Activated CD4-positive, CD25-positive, alpha-beta regulatory T cell treated with anti-CD3 and anti-CD28 coated beads, Interleukin-2, amount 50 U/mL, for 72 hours (primary cell): ENCODE results near the gene SERPINB7.
A peak's percentile ranks its signal among the peaks of the same experiment; 100 is the strongest.

Experiments
- DNase-seq: peaks from one replicate; pipeline ENCODE4 v3.0.0; 2021

SERPINB7 gene

DNA sequence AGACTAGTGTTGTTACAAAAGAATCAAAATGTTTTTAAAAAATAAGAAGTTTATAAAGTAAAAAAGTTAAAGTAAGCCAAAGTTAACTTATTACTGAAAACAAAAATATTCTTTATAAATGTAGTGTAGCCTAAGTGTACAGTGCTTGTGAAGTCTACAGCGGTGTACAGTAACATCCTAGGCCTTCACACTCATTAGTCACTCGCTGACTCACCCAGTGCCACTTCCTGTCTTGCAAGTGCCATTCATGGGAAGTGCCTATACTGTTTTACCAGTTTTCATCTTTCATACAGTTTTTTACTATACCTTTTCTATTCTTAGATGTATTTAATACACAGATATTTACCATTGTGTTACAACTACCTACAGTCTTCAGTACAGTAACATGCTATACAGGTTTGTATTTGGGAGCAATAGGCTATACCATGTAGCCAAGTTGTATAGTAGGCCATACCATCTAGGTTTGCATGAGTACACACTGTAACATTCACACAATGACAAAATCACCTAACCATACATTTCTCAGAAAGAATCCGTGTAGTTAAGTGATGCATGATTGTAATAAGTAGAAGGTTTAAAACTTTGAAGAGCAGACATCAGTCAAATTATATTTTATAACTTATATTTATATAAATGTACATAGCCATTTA lies 13.4 kb downstream of the SERPINB7 start:
- DNase-seq: no peak

DNA sequence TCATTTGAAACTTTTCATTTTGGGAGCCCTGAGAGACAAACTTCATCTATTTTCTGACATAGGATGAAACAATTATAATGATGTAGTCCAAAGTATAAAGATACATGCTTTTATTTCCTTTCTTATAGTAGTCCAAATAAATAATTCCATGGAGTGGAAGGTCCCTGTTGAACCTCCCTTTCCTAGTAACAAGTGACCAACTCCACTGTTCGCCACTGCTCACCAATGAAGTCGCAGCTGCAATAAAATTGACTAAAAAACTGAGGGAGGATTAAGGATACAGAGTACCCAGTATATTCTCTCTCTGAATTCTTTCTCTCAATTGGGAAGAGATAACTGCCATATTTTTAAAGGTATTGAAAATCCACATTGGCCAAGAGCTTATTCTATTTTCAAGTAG lies 14.1 kb downstream of the SERPINB7 start:
- DNase-seq: no peak

DNA sequence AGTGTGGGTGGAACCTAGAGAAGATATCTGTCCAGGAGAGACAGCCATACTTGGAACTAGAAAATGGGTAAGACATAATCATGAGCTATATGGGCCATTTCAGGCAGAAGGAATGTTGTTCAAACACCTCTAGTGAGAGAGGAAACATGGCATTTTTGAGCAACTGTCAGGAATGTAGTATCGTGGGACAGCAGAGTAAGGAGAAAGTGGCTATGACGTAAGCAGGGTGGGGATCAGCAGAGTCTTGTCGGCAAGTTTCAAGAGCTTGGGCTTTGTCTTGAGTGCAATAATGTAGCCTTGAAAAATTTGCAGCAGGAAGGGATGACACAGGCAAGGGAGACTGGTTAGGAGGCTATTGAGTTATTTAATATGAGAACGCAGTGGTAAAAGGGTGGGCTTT lies 20.4 kb downstream of the SERPINB7 start:
- no peak for DNase-seq

DNA sequence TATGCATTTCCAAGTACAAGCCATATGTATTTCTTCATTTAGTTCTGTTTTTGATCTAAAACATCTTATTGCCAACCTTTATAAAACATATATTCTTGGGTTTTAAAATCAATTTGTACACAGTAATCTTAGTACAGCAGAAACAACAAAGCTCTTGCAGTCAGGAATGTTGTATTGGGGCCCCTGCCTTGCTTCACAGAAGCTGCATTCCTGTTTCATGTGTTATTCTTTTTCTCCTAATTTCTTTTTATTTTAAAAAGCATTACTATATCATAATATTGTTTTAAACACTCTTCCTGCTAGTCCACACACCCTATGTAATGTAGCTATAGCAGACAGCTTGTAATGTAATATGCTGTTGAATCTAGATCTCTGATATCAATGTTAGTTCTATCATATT lies 24.0 kb downstream of the SERPINB7 start:
- no peak for DNase-seq

DNA sequence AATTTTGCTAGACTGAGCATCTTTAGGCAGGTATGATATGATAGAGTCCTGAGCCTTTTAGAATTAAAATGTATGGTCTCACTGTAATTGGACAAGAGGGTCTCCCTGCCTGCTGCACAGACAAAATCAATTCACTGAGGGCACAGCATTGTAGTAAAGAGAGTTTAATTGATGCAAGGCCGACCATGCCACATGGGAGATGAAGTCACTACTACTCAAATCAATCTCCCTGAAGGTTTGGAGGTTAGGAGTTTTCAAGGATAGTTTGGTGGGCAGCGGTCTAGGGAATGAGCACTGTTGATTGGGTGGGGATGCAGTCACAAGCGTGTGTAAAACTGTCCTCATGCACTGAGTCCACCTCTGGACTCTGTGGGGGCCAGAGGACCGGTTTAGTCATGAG lies 26.1 kb downstream of the SERPINB7 start:
- no peak for DNase-seq

DNA sequence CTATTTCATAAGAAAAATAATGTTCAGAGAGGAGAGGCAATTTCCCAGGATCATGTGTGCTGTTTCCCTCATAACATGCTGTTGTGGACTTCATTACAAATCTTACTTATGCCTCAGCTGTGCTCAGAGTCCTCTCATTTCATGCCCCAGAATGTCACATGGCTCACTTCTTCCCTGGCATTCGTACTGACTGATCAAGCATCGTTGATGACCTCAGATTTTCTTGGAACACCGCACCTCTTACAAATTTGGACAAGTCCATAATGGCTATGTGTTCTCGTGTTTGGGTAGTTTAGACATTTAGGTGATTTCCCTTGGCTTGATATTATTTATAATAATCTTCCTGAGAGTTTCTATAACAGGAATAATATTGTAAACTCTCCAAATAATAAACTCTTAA lies 32.9 kb downstream of the SERPINB7 start:
- no peak for DNase-seq

DNA sequence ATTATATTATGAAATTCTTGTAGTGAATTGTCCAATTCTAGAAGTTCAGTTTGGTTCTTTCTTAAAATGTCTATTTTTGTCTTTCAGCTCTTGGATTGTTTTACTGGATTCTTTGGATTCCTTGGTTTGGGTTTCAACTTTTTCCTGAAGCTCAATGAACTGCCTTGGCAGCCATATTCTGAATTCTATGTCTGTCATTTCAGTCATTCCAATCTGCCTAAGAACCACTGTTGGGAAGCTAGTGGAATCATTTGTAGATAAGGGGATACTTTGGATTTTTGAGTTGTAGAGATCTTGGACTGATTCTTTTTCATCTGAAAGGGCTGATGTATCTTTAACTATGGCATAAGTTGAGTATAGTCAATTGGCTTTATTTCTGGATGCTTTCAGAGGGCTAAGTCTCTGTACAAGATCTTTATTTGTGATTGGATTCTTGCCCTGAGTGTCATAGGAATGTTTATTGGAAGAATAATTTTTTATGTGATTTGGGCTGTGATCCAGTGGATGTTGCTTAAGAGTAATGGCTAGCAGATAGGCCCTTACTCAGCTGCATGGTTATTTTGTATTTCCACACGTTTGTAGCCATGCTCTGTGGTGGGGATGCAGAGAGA lies 42.3 kb downstream of the SERPINB7 start:
- DNase-seq: no peak

DNA sequence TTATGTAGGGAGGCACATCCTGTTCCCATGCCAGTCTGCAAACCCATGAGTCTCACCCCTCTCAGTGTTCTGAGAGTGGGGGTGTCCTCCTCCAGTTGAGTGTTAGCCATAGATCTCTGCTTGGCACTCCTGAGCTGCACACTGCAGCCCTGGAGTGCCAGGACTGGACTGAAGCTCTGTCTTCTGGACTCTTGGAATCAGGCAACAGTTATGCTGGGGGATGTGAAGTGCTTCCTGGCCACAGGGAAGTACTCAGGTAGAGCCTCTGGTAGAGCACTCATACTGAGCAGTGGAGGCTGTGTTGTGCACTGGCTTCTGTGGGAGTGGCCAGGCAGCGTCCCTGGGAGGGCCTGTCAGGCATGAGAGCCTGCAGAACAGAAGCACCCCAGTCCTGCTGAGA lies 43.0 kb downstream of the SERPINB7 start:
- no peak for DNase-seq

DNA sequence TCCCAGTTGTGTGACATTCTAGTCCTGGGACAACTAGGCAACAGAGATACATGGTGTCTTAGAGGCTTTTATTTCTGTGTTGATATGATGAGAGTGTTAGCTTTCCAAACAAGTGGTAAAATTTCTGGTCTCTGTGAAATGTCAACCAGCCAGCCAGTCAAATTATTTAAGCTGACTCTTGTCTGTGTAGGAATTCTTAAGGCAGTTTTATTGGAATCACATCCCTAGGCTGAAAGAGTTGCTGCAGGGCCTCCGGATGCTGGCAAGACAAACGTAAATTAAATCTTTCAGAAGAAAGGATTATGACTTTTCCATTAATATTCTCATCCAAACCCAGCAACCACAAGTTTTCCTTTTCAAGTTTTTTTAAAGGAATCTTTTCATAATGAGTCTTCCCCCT lies 44.6 kb downstream of the SERPINB7 start:
- DNase-seq: no peak

DNA sequence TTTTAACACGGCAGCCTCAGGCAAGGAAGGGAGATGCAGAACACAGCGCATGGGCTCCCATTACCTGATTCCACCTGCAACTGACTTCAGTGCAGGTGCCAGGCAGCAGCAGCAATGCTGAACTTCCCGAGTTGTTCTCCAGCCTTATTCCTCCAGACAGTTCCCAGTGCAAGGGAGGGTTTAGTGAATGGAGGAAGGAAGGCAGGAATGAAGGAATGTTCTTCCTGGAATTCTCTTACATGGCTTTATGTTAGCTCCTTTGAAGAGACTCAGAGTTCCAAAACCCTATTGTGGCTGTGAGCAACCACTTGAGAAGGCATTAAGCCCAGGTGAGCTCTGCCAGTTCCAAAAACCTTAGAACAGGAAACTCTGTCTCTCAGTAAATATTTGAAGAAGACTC lies 45.5 kb downstream of the SERPINB7 start:
- no peak for DNase-seq

DNA sequence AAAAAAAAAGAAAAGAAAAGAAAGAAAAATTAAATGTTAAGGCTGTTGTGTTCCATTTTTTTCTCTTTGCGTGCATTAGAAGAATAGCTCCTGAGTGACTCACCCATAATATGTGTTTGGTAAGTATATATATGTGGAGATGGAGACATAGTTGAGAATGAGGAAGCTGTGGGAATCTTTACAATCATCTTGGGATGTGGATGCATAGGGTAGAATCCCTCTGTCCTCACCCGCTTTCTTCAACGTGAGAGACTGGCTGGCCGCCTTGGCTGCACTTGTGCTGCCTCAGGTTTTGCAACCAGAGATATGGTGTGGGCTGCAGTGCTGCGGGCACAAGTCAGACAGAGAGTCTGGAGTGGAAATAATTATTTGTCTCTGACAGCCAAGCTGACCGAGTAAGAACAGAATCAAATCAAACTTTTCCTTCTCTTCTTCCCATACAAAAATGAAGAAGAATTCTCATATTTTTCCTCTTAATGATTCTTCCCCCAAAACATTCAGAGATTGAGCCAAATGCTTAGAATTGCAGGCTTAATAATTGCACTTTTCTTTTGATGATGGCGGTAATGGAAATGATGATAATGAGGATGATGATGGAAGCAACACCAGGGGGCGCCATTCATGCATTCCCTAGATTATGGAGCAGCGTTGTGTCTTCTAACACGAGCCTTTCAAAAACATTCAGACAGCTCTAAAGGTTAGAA lies 48.5 kb downstream of the SERPINB7 start:
- DNase-seq: peak; percentile 34

DNA sequence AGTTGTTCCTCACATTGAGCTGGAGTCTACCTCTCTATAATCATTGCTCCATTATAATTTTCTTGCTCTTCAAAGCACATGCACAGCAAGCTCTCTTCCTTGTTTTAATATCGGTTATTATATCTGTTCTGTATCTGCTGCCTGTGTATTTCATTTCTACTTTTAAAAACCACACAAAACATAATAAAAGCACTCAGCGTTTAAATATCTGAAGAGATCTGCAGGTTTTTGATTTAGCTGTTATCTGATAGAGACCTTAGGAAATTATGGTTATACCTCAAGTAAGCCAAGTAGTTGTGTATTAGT lies 49.0 kb downstream of the SERPINB7 start:
- no peak for DNase-seq

DNA sequence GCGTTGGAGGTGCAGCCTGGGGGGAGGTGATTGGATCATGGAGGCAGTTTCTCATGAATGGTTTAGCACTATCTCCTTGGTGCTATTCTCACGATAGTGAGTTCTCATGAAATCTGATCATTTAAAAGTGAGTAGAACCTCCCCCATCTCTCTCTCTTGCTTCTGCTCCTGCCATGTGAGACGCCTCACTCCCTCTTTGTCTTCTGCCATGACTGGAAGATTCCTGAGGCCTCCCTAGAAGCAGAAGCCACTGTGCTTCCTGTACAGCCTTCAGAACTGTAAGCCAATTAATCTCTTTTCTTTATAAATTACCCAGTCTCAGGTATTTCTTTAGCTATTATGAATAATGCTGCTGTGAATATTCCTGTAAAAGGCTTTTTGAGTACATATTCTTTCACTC lies 52.9 kb downstream of the SERPINB7 start:
- no peak for DNase-seq

DNA sequence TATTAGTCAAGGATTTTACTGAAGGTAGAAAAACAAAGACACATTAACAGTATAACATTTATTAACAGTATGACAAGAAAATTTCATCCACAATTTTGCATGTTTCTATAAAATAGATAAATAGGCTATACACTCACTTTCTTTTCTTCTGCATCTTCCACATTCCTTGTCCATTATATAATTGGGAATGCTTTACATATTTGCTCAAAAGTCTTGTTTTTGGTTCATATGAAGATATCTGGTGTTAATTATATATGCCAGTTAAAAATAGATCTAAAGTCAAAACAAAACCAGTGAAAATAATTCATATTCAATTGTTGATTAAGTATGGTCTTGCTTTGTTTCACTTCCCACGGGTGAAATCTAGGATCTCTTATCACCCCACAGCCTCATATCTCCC lies 53.4 kb downstream of the SERPINB7 start:
- no peak for DNase-seq

DNA sequence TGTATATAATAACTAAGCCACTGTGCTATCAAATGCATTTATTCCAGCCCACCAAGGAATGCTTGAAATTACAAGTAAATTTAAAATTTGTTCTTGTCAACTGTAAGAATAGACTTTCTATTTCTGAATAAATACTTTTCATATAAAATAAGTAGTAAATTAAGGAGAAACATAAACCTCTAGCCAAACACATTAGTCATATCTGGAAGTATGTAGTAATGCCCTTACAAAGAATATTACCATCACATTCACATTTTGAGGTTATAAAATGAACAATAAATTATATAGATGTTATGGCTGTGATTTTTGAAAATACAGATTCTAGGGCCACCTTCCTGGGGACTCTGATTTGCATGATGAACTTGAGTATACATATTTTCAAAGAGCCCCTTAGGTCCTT lies 54.7 kb downstream of the SERPINB7 start:
- no peak for DNase-seq

DNA sequence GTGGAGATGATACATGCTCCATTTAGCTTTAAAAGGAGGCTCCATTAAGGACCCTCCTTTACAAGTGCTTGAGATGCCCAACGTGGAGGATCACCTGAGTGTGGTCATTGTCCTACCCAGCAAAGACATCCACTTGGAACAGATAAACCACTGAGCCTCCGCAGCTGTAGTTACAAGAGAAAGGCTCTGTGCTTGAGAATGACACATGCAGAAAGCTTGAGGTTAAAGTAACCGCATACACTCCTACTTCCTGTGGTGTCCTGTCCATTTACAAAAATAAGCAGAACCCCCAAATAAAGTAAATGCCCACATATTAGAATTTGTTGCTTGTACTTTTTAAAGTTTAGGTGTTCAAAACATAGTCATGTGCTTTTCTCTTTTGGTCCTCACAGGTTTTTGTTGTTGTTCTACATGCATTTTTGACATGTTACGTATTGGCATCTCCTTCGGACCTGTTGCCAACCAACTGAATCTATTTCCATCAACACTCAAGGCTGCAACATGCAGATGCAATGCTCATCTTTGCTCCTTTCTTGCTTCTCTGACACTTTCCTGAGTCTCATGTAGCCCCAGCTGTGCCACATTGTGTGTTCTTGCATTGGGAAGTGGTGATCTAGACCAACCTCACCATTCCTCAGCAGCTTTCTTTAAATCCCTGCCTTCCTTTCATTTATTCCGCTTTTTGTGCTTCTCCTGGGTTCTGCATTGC lies 56.0 kb downstream of the SERPINB7 start:
- DNase-seq: no peak

DNA sequence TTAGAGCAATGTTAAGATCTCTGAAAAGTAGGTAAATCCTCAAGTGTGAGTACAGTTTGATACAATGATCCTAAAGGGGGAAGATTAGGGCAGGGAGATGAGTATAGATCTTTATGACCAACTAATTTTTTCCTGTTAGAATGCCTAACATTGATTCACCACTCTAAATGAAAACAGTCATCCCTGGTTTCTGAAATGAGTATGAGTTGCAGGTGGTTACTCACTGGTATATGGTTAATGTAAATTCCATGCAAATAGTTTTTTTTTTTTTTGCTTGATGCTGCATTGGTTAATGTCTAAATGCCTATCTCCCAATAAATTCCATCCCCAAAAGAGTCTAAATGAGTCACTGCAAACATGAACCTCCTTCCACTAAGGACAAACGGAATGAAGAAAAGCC lies 57.3 kb downstream of the SERPINB7 start:
- no peak for DNase-seq

DNA sequence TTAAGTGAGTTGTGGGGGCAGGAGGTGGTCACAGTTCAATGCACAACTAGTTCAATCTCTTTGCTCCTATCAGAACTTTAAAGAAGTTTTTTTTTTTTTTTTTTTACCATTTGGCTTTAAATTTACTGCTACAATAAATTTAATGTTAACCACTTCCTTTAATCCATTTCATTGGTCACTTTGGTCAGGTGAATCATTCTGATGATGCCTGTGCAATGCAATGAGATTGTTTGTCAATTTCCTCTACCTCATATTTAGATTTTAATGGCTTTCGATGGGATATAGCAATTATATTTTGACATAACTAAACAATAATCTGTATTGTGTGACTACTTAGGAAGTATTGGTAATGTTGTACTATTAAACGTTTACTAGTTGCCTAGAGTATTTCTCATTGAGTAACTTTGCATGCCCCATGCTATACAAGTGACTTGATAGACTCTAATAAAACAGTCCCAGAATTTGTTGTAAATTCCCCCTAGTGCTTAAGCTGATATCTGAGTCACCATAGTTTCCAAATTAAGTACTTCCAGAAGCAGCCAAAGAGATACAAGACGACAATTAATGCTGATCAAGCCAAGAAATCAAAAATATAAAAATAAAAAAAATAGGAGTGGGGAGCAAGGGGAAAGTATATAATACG lies 59.4 kb downstream of the SERPINB7 start:
- DNase-seq: no peak

DNA sequence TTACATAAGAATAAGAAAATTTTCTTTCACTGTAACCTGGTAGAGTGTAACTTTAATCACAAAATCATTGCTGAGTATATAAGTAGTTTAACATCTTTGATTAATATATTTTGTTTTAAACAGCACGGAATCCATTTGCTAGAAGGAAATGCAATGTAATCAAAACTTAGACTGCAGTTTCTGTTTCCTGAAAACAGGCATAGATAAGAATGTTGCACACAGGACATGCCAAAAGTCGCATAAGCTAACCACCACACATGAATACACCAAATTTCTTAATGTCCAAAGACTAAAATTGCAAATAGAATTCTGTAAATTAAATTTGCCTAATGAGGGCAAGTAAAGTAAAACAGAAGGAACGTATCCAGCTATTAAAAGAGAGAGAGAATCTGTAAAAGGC lies 61.2 kb downstream of the SERPINB7 start:
- no peak for DNase-seq

DNA sequence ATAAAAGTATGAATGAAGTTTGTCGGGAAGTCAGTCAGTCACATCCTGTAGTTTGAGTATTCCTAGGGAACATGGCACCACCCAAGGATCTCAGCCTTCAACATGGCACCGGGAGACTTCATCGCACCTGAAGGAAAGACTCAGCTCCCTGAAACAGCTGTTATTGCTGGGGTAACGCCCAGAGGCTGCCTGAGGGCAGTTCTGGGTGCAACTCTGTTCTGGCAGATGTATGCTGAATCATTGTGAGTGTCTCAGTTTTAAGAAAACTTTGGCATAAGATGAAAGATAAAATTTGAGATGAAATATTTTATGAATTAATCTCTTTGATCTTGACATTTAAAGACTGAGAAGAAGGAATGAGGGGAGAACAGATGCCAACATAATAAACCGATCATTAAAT lies 62.4 kb downstream of the SERPINB7 start:
- DNase-seq: no peak

DNA sequence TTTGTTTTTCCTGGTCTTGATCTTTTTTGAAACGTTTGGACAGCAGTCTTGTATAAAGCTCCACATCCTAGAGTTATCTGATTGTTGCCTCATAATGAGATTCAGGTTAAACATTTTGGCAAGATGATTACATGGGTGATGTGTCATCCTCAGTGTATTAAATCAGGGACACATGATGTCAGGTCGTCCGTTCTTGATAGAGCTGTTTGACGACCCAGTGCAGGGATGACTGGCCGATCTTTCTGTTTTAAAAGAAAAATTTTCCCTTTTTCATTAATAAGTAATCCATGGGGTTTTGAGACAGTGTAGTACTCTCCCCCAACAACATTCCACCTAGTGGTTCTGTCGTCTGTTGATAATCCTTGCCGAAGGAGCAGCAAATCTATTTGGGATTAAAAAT lies 67.8 kb downstream of the SERPINB7 start:
- no peak for DNase-seq

DNA sequence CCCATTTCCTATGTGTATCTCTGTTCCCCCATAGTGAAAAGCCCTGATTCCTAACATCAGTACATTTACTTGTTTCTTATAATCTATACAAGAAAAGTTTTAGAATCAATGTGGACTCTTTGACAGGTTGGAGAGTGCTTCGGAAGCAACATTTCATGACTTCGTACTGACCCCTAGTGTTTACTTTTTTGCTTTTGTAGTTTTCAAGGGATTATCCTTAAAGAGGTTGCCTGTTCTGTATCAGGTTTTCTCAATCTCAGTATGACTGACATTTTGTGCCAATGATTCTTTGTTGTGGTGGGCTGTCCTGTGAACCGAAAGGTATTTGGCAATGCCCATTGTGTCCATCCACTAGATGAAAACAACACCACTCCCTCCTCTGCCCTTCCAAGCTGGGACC lies 69.0 kb downstream of the SERPINB7 start:
- DNase-seq: no peak

DNA sequence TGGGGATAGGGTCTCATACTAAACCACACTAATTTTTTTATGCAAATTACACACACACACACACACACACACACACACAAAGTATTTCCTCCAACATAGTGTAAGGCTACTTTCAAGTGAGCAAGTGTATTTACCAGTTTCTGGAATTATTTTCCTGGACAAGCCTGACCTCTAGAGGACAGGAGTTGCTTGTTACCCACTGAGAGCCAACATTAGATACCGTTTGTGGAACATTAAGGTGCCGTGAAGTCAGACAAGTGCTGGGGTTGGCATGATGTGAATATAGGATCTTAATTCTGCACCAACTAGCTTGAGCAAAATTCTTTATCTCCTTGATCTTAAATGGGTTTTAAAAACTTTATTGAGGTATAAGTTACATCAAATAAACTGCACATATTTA lies 72.9 kb downstream of the SERPINB7 start:
- no peak for DNase-seq

DNA sequence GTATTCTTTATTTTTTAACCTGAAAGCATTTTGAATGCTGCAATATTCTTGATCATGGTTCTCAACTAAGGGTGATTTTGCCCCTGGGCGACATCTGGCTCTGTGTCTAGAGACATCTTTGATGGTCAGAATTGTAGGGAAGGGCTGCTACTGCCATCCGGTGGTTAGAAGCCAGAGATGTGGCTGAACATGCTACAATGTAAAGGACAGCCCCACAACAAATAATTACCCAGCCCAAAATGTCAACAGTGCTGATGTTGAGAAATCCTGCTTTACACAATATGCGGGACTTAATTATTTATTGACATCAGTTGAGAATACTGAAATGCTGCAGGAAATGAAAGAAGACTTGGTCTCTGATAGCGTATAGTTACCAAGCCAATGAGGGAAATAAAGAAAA lies 74.8 kb downstream of the SERPINB7 start:
- DNase-seq: no peak
